K562 (cell line): ENCODE measurements around the gene DIRAS1.

Source experiments
- BRCA1 ChIP-seq, 2 experiments: fragments of 450-650 bp in 1 of 2; sonication (generic) in 1 of 2; formaldehyde crosslinking in 1 of 2; IDR thresholded peaks; 2 replicates each; pipeline versions ENCODE4 v1.5.0 to v1.6.1; 2017 to 2020; ENCODE audit warnings: mild to moderate bottlenecking in 1 of 2, missing genetic modification reagents in 1 of 2
- POLR2AphosphoS5 ChIP-seq: IDR thresholded peaks from 2 replicates; pipeline ENCODE4 v1.6.1; 2011; ENCODE audit warnings: mild to moderate bottlenecking, low read depth, low read length, moderate library complexity; ENCODE audit not compliant: control insufficient read depth, insufficient read depth

DNA sequence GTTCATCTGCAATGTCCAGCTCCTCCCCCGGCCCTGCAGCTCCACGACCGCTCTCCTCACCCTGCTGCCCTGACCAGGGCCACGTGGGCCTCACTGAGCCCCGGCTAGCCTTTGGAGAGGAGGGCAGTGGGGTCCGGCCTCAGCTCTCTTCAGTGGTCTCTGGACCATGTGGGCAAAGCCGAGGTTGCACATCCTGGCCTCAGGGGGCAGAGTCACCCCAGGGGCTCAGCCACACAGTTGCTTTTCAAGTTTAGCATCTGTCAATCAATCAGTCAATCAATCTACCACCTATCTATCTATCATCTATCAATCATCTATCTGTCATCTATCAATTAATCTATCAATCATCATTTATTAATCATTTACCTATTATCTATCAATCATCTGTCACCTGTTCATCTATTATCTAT, 3.0 kb upstream of the DIRAS1 start:
- TF ChIP-seq POLR2AphosphoS5 = no peak
- TF ChIP-seq BRCA1 (IDR thresholded peaks at IDR 0.05) = no peak
- no peak for TF ChIP-seq BRCA1 (CRISPR knock-in tag; IDR thresholded peaks at IDR 0.05)
